Neutrophil (primary cell): ENCODE data around the gene SUV39H2.

ENCODE experiments used
- H3K27ac ChIP-seq: fragments of 200-600 bp; sonication (generic); 2 replicates; pipeline ENCODE4 v1.5.1; 2016; ENCODE audit warnings: mild to moderate bottlenecking, moderate library complexity
- H3K27me3 ChIP-seq: fragments of 200-600 bp; sonication (generic); 2 replicates; pipeline ENCODE4 v1.6.0; 2016; ENCODE audit warnings: mild to moderate bottlenecking
- H3K36me3 ChIP-seq: fragments of 200-600 bp; sonication (generic); 2 replicates; pipeline ENCODE4 v1.5.1; 2017
- H3K4me1 ChIP-seq, 2 experiments: fragments of 200-600 bp in 1 of 2; sonication (generic) in 1 of 2; 1 replicate in 1 of 2; 2 replicates in 1 of 2; pipeline versions ENCODE4 v1.5.1 to v1.6.1; 2013 to 2016; ENCODE audit warnings: low read depth in 1 of 2, low read length in 1 of 2, mild to moderate bottlenecking in 1 of 2, moderate library complexity in 1 of 2; ENCODE audit not compliant: control insufficient read depth in 1 of 2, insufficient read depth in 1 of 2
- H3K4me3 ChIP-seq, 2 experiments: fragments of 200-600 bp in 1 of 2; sonication (generic) in 1 of 2; 1 replicate in 1 of 2; 2 replicates in 1 of 2; pipeline ENCODE4 v1.5.1; 2013 to 2016; ENCODE audit warnings: low read depth in 1 of 2, low read length in 1 of 2, mild to moderate bottlenecking in 1 of 2, moderate library complexity in 1 of 2
- H3K9me3 ChIP-seq: fragments of 200-600 bp; sonication (generic); 2 replicates; pipeline ENCODE4 v1.5.1; 2016
- CTCF ChIP-seq: fragments of 200-600 bp; sonication (generic); IDR thresholded peaks from 2 replicates; pipeline ENCODE4 v1.5.1; 2016; ENCODE audit warnings: antibody characterized with exemption

Gene SUV39H2

GRCh38 chr10:14909101-14909500 is 30.4 kb downstream of the SUV39H2 start:
- H3K27ac ChIP-seq, result no peak overlapping the region
- no peak overlapping the region for H3K4me3 ChIP-seq
- peaks cover 71% of the 10 kb centered on the region for H3K36me3 ChIP-seq
- no peaks in the 10 kb centered on the region for H3K4me1 ChIP-seq
- H3K9me3 ChIP-seq, result no peaks in the 10 kb centered on the region
- TF ChIP-seq CTCF, result no peak
- no peaks in the 10 kb centered on the region for H3K27me3 ChIP-seq

- no peak overlapping the region for H3K4me3 ChIP-seq
- H3K9me3 ChIP-seq, result no peaks in the 10 kb centered on the region
- H3K27me3 ChIP-seq, result no peaks in the 10 kb centered on the region
- peaks cover 76% of the 10 kb centered on the region for H3K36me3 ChIP-seq
- H3K27ac ChIP-seq, result no peak overlapping the region
- no peak for TF ChIP-seq CTCF
- H3K4me1 ChIP-seq, result no peaks in the 10 kb centered on the region
Measured at GRCh38 chr10:14910953-14911352, 32.3 kb downstream of the SUV39H2 start.

GRCh38 chr10:14911801-14912200 is 33.1 kb downstream of the SUV39H2 start:
- H3K36me3 ChIP-seq, result peaks cover 73% of the 10 kb centered on the region

GRCh38 chr10:14916600-14916999 is 37.9 kb downstream of the SUV39H2 start:
- TF ChIP-seq CTCF, result no peak
- H3K27me3 ChIP-seq, result no peaks in the 10 kb centered on the region
- no peak overlapping the region for H3K4me3 ChIP-seq
- peaks cover 79% of the 10 kb centered on the region for H3K36me3 ChIP-seq
- no peak overlapping the region for H3K27ac ChIP-seq
- H3K4me1 ChIP-seq, result no peaks in the 10 kb centered on the region
- H3K9me3 ChIP-seq, result no peaks in the 10 kb centered on the region

More at GRCh38 chr10:14911801-14912200, 33.1 kb downstream of the SUV39H2 start:
- H3K4me1 ChIP-seq, result no peaks in the 10 kb centered on the region
- TF ChIP-seq CTCF, result no peak
- no peaks in the 10 kb centered on the region for H3K9me3 ChIP-seq
- H3K27me3 ChIP-seq, result no peaks in the 10 kb centered on the region
- H3K27ac ChIP-seq, result no peak overlapping the region
- H3K4me3 ChIP-seq, result no peak overlapping the region

- Histone ChIP-seq H3K27ac (no peak overlapping the region), H3K4me1 (no peaks in the 10 kb centered on the region), H3K9me3 (no peaks in the 10 kb centered on the region), H3K27me3 (no peaks in the 10 kb centered on the region), H3K36me3 (peaks cover 79% of the 10 kb centered on the region), H3K4me3 (no peak overlapping the region)
- no peak for TF ChIP-seq CTCF
Measured at GRCh38 chr10:14917827-14918226, 39.2 kb downstream of the SUV39H2 start.

- Histone ChIP-seq H3K4me1 (no peaks in the 10 kb centered on the region), H3K27me3 (no peaks in the 10 kb centered on the region), H3K27ac (no peak overlapping the region), H3K36me3 (peaks cover 82% of the 10 kb centered on the region), H3K9me3 (no peaks in the 10 kb centered on the region), H3K4me3 (no peak overlapping the region)
- TF ChIP-seq CTCF, result no peak
Measured at GRCh38 chr10:14918964-14919363, 40.3 kb downstream of the SUV39H2 start.
